IMR-90 (cell line): ENCODE measurements around the gene RANBP9. TPM values are rescaled to one million over a fixed set of nuclear protein-coding genes. Genes with fewer than 3 reads are reported as not detected.
A peak's percentile ranks its signal among the peaks of the same experiment; 100 is the strongest.

Source experiments
- ATAC-seq: fragments of 200-7000 bp; cut with Tn5 transposase; 2 replicates; pipeline ENCODE4 v1.9.1; 2020; ENCODE audit warnings: low read depth, mild to moderate bottlenecking, moderate library complexity
- BruUV-seq: library from RNA; stranded (reverse); fragments of 400-500 nt; replicated peaks from 2 replicates; lab custom pipeline; 2021; lab: Mats Ljungman, UMichigan
- CTCF ChIA-PET: fragments of 300-600 bp; formaldehyde crosslinking; extraction: SDS; loops from one replicate; lab custom pipeline; 2021; ENCODE audit warnings: antibody characterized with exemption; lab: Yijun Ruan, JAX
- POLR2A ChIA-PET: fragments of 300-600 bp; sonication (Branson Sonifier 250); formaldehyde crosslinking; loops from one replicate; lab custom pipeline; 2022; ENCODE audit warnings: antibody characterized with exemption; ENCODE audit not compliant: unreplicated experiment; lab: Charles Lee
- DNase-seq: peaks from one replicate; pipeline ENCODE4 v3.0.0; 2013
- H2AFZ ChIP-seq: replicated peaks from 2 replicates; pipeline ENCODE3; 2013; ENCODE audit warnings: low read length, mild to moderate bottlenecking; ENCODE audit not compliant: poor library complexity
- H2AK5ac ChIP-seq: 2 replicates; pipeline ENCODE4 v1.6.1; 2013; ENCODE audit warnings: low read depth, low read length, inconsistent platforms
- H2AK9ac ChIP-seq: replicated peaks from 2 replicates; pipeline ENCODE3; 2013; ENCODE audit warnings: mild to moderate bottlenecking, low read depth, low read length, moderate library complexity; ENCODE audit not compliant: poor library complexity
- H2BK120ac ChIP-seq: 2 replicates; pipeline ENCODE4 v1.6.1; 2013; ENCODE audit warnings: low read depth, low read length, inconsistent platforms
- H2BK15ac ChIP-seq: 3 replicates; pipeline ENCODE4 v1.6.1; 2013; ENCODE audit warnings: low read depth, low read length, inconsistent platforms
- H2BK20ac ChIP-seq: 2 replicates; pipeline ENCODE4 v1.6.1; 2013; ENCODE audit warnings: low read depth, mild to moderate bottlenecking, inconsistent platforms, low read length, moderate library complexity
- H2BK5ac ChIP-seq: 2 replicates; pipeline ENCODE4 v1.6.1; 2013; ENCODE audit warnings: mild to moderate bottlenecking, low read depth, low read length, inconsistent platforms; ENCODE audit not compliant: poor library complexity, severe bottlenecking
- H3K14ac ChIP-seq: replicated peaks from 2 replicates; pipeline ENCODE4 v1.6.1; 2013; ENCODE audit warnings: low read depth, low read length, inconsistent platforms
- H3K18ac ChIP-seq: 2 replicates; pipeline ENCODE4 v1.6.1; 2013; ENCODE audit warnings: low read depth, low read length, control low read depth
- H3K23ac ChIP-seq: 2 replicates; pipeline ENCODE4 v1.6.1; 2013; ENCODE audit warnings: low read depth, low read length, inconsistent platforms
- H3K27ac ChIP-seq: 2 replicates; pipeline ENCODE4 v1.5.1; 2013; ENCODE audit warnings: mild to moderate bottlenecking, control low read depth, low read length; ENCODE audit not compliant: insufficient read depth
- H3K27me3 ChIP-seq: 2 replicates; pipeline ENCODE4 v1.6.1; 2013; ENCODE audit warnings: low read length; ENCODE audit not compliant: control insufficient read depth, insufficient read depth
- H3K36me3 ChIP-seq: 2 replicates; pipeline ENCODE4 v1.6.1; 2013; ENCODE audit warnings: low read length, mixed read lengths; ENCODE audit not compliant: control insufficient read depth, insufficient read depth
- H3K4ac ChIP-seq: 2 replicates; pipeline ENCODE4 v1.6.1; 2013; ENCODE audit warnings: low read depth, low read length, inconsistent platforms
- H3K4me1 ChIP-seq: 2 replicates; pipeline ENCODE4 v1.6.1; 2013; ENCODE audit warnings: low read length, mixed read lengths; ENCODE audit not compliant: control insufficient read depth, insufficient read depth
- H3K4me2 ChIP-seq: 2 replicates; pipeline ENCODE4 v1.6.1; 2013; ENCODE audit warnings: low read depth, mild to moderate bottlenecking, control low read depth, low read length, moderate library complexity
- H3K4me3 ChIP-seq: 2 replicates; pipeline ENCODE4 v1.5.1; 2013; ENCODE audit warnings: low read depth, mild to moderate bottlenecking, control low read depth, low read length, moderate library complexity; ENCODE audit not compliant: insufficient read depth
- H3K56ac ChIP-seq: 2 replicates; pipeline ENCODE4 v1.6.1; 2013; ENCODE audit warnings: low read length, inconsistent platforms; ENCODE audit not compliant: insufficient read depth; ENCODE audit errors: extremely low read depth
- H3K79me1 ChIP-seq, 2 experiments: 2 replicates each; pipeline ENCODE4 v1.6.1; 2013; ENCODE audit warnings: low read length in 2 of 2, inconsistent platforms in 1 of 2, low read depth in 1 of 2
- H3K9ac ChIP-seq: 2 replicates; pipeline ENCODE4 v1.6.1; 2013; ENCODE audit warnings: low read depth, low read length, control low read depth
- H3K9me1 ChIP-seq: 2 replicates; pipeline ENCODE4 v1.6.1; 2013; ENCODE audit warnings: low read length, inconsistent platforms; ENCODE audit not compliant: insufficient read depth
- H3K9me3 ChIP-seq: 2 replicates; pipeline ENCODE4 v1.6.1; 2013; ENCODE audit warnings: low read length; ENCODE audit not compliant: control insufficient read depth, insufficient read depth
- H4K20me1 ChIP-seq: 2 replicates; pipeline ENCODE4 v1.6.1; 2013; ENCODE audit warnings: low read length, inconsistent platforms; ENCODE audit not compliant: insufficient read depth
- H4K5ac ChIP-seq: 2 replicates; pipeline ENCODE4 v1.6.1; 2013; ENCODE audit warnings: mild to moderate bottlenecking, low read depth, low read length, control low read depth
- H4K8ac ChIP-seq, 2 experiments: 2 replicates each; pipeline ENCODE4 v1.6.1; 2013; ENCODE audit warnings: low read depth in 2 of 2, low read length in 2 of 2, control low read depth in 1 of 2, inconsistent platforms in 1 of 2
- H4K91ac ChIP-seq: 2 replicates; pipeline ENCODE4 v1.6.1; 2013; ENCODE audit warnings: low read depth, low read length, inconsistent platforms; ENCODE audit not compliant: insufficient read depth
- BHLHE40 ChIP-seq: fragments of 150-350 bp; IDR thresholded peaks from 2 replicates; pipeline ENCODE4 v1.6.1; 2016; ENCODE audit warnings: mild to moderate bottlenecking, low read depth, low read length
- CEBPB ChIP-seq: IDR thresholded peaks from 2 replicates; pipeline ENCODE4 v1.6.1; 2012; ENCODE audit warnings: low read depth, low read length, improper control_type of control experiment
- FOS ChIP-seq: fragments of 150-350 bp; IDR thresholded peaks from 2 replicates; pipeline ENCODE4 v1.6.1; 2016; ENCODE audit warnings: low read depth, low read length
- MAFK ChIP-seq: IDR thresholded peaks from 2 replicates; pipeline ENCODE4 v1.6.1; 2012; ENCODE audit warnings: low read depth, low read length, improper control_type of control experiment
- MXI1 ChIP-seq: IDR thresholded peaks from 2 replicates; pipeline ENCODE4 v1.6.1; 2012; ENCODE audit warnings: low read depth, mild to moderate bottlenecking, low read length, moderate library complexity, borderline replicate concordance
- POLR2A ChIP-seq: IDR thresholded peaks from 2 replicates; pipeline ENCODE4 v1.6.1; 2012; ENCODE audit warnings: mild to moderate bottlenecking, low read depth, low read length
- RCOR1 ChIP-seq: IDR thresholded peaks from 2 replicates; pipeline ENCODE4 v1.6.1; 2012; ENCODE audit warnings: mild to moderate bottlenecking, low read length, improper control_type of control experiment; ENCODE audit not compliant: insufficient replicate concordance
- RFX5 ChIP-seq: IDR thresholded peaks from 2 replicates; pipeline ENCODE4 v1.8.0; 2012; ENCODE audit warnings: low read depth, mild to moderate bottlenecking, low read length, moderate library complexity
- SMC3 ChIP-seq: fragments of 150-350 bp; IDR thresholded peaks from 2 replicates; pipeline ENCODE4 v1.6.1; 2016; ENCODE audit warnings: low read depth, mild to moderate bottlenecking, antibody characterized with exemption, low read length, moderate library complexity
- WGBS, 2 experiments: methylation state at CpG; one replicate each; pipeline versions ENCODE4 v1.1.5 to v1.1.7; 2013; ENCODE audit warnings: missing lambda C conversion rate in 2 of 2; ENCODE audit not compliant: insufficient read length in 1 of 2; ENCODE audit errors: extremely low coverage in 2 of 2; 5-methylcytosine and 5-hydroxymethylcytosine counted together
- dilution Hi-C: fragments of 300-500 bp; cut with HindIII; formaldehyde crosslinking; loops from one replicate; pipeline ENCODE4 v1.14.3; 2018; ENCODE audit warnings: low sequenced_read_pairs; ENCODE audit not compliant: unreplicated experiment
- in situ Hi-C: fragments of 300-500 bp; cut with MboI; formaldehyde crosslinking; loops from 3 replicates; pipeline ENCODE4 v1.14.3; 2019; ENCODE audit warnings: low sequenced_read_pairs, inconsistent platforms, mixed read lengths
- intact Hi-C: fragments of 100-400 bp; cut with micrococcal nuclease; formaldehyde crosslinking; loops from 2 replicates; pipeline ENCODE4 v1.10.0; 2022
- polyA plus RNA-seq, 3 experiments: library from polyadenylated mRNA; depleted of rRNA; stranded (reverse); fragments of >200 nt; gene quantifications; 2 replicates each; pipeline ENCODE4 v1.2.3, GENCODE V29; 2012; ENCODE audit warnings: low replicate concordance in 1 of 3
- total RNA-seq: library from RNA; depleted of rRNA; stranded (reverse); fragments of >200 nt; gene quantifications from 2 replicates; pipeline ENCODE4 v1.2.3, GENCODE V29; 2012
- TF ChIP-seq, protein P1 (sequence below): conservative IDR thresholded peaks from 2 replicates; pipeline ENCODE4 v1.5.1; 2012; ENCODE audit warnings: mild to moderate bottlenecking, low read depth, low read length, improper control_type of control experiment
- TF ChIP-seq, protein P2 (sequence below): fragments of 150-350 bp; IDR thresholded peaks from 2 replicates; pipeline ENCODE4 v1.6.1; 2016; ENCODE audit warnings: low read depth, mild to moderate bottlenecking, low read length, moderate library complexity, borderline replicate concordance

The RANBP9 gene
- total and polyA plus RNA-seq, 2 of the 4 experiments (the other 2 are of a cell fraction): 17.7 to 27.8 TPM

DNA sequence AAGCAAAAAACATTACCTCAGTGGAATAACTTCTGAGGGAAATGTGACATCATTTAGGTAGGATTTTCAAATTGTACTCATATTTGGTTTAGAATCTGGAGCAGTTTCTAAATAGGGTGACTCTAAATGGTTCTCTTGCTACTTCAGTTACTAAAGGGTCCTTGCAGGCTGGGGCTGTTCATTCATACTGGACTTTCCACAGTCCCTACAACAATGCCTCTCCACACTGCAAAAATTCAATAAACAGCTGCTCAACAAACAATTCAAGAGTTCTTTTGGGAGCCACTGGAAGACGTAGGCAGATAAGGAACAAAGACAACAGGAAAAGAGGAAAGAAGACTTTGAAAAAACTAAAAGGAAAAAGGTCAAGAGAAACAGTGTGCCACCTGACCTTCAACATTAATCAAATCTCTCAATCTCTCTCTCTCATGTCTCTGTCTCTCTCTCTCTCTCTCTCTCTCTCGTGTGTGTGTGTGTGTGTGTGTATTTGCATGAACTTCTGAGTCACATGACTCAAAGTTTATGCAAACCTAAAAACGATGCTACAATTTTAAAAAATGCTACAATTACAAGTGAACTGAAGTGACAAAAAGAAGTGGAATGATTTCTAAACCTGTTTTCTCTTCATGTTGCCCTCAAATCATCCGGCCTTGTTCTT is 82.0 kb downstream of the RANBP9 start:
- no CpG with 5 or more reads among the region's 4 CpGs for WGBS, 2 experiments
- no peak overlapping the region for H3K18ac ChIP-seq
- no peak overlapping the region for H2BK5ac ChIP-seq
- DNase-seq (no peak), ATAC-seq (no peak)
- no peak overlapping the region for H2AK5ac ChIP-seq
- TF ChIP-seq, protein P1, sequence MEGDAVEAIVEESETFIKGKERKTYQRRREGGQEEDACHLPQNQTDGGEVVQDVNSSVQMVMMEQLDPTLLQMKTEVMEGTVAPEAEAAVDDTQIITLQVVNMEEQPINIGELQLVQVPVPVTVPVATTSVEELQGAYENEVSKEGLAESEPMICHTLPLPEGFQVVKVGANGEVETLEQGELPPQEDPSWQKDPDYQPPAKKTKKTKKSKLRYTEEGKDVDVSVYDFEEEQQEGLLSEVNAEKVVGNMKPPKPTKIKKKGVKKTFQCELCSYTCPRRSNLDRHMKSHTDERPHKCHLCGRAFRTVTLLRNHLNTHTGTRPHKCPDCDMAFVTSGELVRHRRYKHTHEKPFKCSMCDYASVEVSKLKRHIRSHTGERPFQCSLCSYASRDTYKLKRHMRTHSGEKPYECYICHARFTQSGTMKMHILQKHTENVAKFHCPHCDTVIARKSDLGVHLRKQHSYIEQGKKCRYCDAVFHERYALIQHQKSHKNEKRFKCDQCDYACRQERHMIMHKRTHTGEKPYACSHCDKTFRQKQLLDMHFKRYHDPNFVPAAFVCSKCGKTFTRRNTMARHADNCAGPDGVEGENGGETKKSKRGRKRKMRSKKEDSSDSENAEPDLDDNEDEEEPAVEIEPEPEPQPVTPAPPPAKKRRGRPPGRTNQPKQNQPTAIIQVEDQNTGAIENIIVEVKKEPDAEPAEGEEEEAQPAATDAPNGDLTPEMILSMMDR: no peak
- TF ChIP-seq RFX5 (no peak), CEBPB (no peak), BHLHE40 (no peak), RCOR1 (no peak), POLR2A (no peak), SMC3 (no peak), FOS (no peak), MAFK (no peak), MXI1 (no peak)
- TF ChIP-seq, protein P2, sequence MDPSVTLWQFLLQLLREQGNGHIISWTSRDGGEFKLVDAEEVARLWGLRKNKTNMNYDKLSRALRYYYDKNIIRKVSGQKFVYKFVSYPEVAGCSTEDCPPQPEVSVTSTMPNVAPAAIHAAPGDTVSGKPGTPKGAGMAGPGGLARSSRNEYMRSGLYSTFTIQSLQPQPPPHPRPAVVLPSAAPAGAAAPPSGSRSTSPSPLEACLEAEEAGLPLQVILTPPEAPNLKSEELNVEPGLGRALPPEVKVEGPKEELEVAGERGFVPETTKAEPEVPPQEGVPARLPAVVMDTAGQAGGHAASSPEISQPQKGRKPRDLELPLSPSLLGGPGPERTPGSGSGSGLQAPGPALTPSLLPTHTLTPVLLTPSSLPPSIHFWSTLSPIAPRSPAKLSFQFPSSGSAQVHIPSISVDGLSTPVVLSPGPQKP: no peak
- no peak overlapping the region for H4K91ac ChIP-seq
- no peaks in the 10 kb centered on the region for H4K20me1 ChIP-seq
- ChIA-PET CTCF (interaction anchor here (1.3 kb wide), 1 partner anchor 15 kb away, joined by 3 read pairs; the partner anchor contains the start of gene NOL7), POLR2A (no interaction called here)
- no TSS peak for BruUV-seq
- H4K8ac ChIP-seq: no peak overlapping the region
- H3K9me3 ChIP-seq: no peaks in the 10 kb centered on the region
- H3K27ac ChIP-seq: no peak overlapping the region
- H3K79me1 ChIP-seq: peaks cover 3 to 12% of the 10 kb centered on the region in 2 experiments; a peak in 3 of 4 replicates
- dilution Hi-C loops: no loop called here
- H3K4me2 ChIP-seq: no peak overlapping the region
- no peak overlapping the region for H2BK20ac ChIP-seq
- intact Hi-C loops: loop anchor here (5.0 to 10.0 kb wide), 2 partner anchors 38 to 165 kb away; no protein-coding TSS in a partner anchor
- H3K14ac ChIP-seq: no peak overlapping the region
- H3K4me3 ChIP-seq: no peak overlapping the region
- no peak overlapping the region for H4K5ac ChIP-seq
- no peaks in the 10 kb centered on the region for H3K9me1 ChIP-seq
- no peak overlapping the region for H2BK15ac ChIP-seq
- no peak overlapping the region for H2AK9ac ChIP-seq
- H2BK120ac ChIP-seq: no peak overlapping the region
- H2AFZ ChIP-seq: no peak overlapping the region
- H3K4ac ChIP-seq: no peak overlapping the region
- in situ Hi-C loops: no loop called here
- H3K27me3 ChIP-seq: no peaks in the 10 kb centered on the region
- H3K36me3 ChIP-seq: peaks cover 17% of the 10 kb centered on the region
- H3K4me1 ChIP-seq: no peaks in the 10 kb centered on the region
- no peak overlapping the region for H3K9ac ChIP-seq
- no peak overlapping the region for H3K56ac ChIP-seq
- H3K23ac ChIP-seq: 0 out of 2 replicates have a peak overlapping the region, but pooled peaks have one; percentile 42
